ENCODE measurements around the gene GPRC5B. TPM values are rescaled to one million over a fixed set of nuclear protein-coding genes. Genes with fewer than 3 reads are reported as not detected.

GPRC5B gene
- total RNA-seq, 8 experiments from 2014 or later: 18.4 to 97.5 (median 43.2) TPM

DNA sequence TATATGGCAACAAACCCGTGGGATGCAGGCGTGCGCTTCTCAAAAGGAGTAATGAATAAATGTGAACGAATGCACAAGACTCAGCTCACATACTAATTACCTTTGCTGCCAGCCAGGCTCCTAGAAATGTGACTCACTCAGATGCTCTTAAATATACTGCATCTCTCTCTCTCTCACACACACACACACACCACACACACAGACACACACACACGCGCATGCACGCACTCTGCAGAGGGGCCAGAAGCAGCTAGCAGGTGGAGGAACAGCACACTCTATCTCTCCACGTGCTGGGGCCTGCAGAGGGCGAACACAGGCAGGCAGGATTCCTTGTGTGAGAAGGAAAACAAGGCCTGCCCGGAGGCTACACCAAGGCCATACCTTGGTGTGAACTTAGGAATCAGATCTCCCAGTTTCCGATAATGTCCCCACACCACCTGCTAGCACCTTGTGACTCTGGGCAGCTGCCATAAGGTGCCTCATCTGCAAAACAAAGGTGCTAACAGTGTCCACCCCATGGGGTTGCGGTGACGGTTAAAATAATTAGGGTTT lies 5.3 kb downstream of the GPRC5B start:
- H3K4me3 ChIP-seq: no peak overlapping the region
- WGBS, 10 experiments: 41 to 100% (median 85%) methylated on average over 1 to 5 of the region's 13 CpGs; no CpG with 5 or more reads in 4 of the 10 experiments
- ATAC-seq (replicated peaks in 6 of 8): peak; percentile 5 to 83 (median 81)
- in situ Hi-C loops (cut with MboI; ENCODE audit: low pct_unique_long_range_greater_than_20kb in 2 of 9, low sequenced_read_pairs in 9 of 9, unreplicated experiment in 9 of 9): loop anchor here in 8 of 9 experiments (25.0 kb wide), 3 partner anchors 167 to 292 kb away; partner anchors contain the start of genes IQCK (in 5 of the 8) and KNOP1 (in 5 of the 8)
- peaks cover 35 to 40% of the 10 kb centered on the region in 2 donors for H3K4me1 ChIP-seq (replicated peaks in 1 of 2)
- H3K27ac ChIP-seq: peak overlapping the region; percentile 63 to 64

DNA sequence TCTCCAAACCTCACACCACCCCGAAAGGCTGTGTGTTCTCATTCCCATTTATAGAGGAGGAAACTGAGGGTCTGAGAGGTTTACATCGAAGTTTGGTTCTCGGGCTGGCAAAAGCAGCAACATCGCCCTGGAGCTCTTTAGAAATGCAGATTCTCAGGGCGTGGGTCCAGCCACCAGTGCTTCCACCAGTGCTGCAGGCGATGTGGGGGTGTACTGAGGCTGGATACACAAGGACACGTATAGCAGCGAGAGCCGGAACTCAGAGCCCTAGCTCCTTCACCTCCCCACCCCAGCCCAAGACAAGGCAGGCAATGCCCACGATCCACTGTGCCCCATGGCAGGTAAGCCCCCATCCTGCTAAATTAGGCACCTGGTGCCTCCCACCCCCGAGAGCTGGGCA lies 5.9 kb downstream of the GPRC5B start:
- Histone ChIP-seq H3K4me1 (replicated peaks in 1 of 2) (peaks cover 35 to 44% of the 10 kb centered on the region in 2 donors), H3K27ac (peak overlapping the region; percentile 63 to 64), H3K4me3 (no peak overlapping the region)
- no peak for ATAC-seq (replicated peaks in 6 of 8)
- in situ Hi-C loops (cut with MboI; ENCODE audit: low pct_unique_long_range_greater_than_20kb in 2 of 9, low sequenced_read_pairs in 9 of 9, unreplicated experiment in 9 of 9): loop anchor here in 8 of 9 experiments (25.0 kb wide), 3 partner anchors 166 to 291 kb away; partner anchors contain the start of genes IQCK (in 5 of the 8) and KNOP1 (in 5 of the 8)
- 61 to 100% (median 90%) methylated on average over 1 to 4 of the region's 11 CpGs; no CpG with 5 or more reads in 2 of the 10 experiments for WGBS, 10 experiments

DNA sequence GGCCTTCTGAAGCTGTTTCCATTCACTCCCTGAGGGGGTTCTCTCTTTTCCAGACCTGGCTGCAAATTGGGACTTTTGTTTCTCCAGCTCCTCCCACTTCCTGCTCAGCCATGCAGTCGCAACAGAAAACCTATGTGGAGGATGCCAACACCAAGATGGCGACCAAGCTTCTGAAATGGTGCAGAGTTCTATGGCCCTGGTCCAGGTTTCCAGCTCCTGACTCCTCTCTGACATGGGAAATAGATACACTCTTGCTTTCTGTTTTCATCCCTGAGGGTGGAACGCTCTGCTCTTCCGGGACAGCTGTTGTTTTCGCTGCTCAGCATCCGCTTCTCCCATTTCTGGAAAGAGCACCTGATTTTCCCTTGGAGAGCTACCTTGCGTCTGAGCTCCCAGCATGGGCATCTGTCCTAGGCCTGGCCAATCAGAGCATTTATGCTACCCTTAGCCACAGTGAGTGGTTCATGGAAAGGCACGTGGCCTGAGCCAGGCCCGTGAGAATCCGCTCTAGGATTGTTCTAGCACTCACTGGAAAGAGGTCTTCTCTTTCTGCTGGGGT lies 8.1 kb downstream of the GPRC5B start:
- in situ Hi-C loops (cut with MboI; ENCODE audit: low pct_unique_long_range_greater_than_20kb in 2 of 9, low sequenced_read_pairs in 9 of 9, unreplicated experiment in 9 of 9): loop anchor here in 8 of 9 experiments (25.0 kb wide), 3 partner anchors 164 to 289 kb away; partner anchors contain the start of genes IQCK (in 5 of the 8) and KNOP1 (in 5 of the 8)
- H3K4me1 ChIP-seq (replicated peaks in 1 of 2): peaks cover 25 to 33% of the 10 kb centered on the region in 2 donors
- 39 to 100% (median 86%) methylated on average over 1 to 6 of the region's 10 CpGs; no CpG with 5 or more reads in 2 of the 10 experiments for WGBS, 10 experiments
- ATAC-seq (replicated peaks in 6 of 8): no peak
- H3K27ac ChIP-seq: peak overlapping the region in 1 of 2 donors; percentile 76
- H3K4me3 ChIP-seq: no peak overlapping the region

DNA sequence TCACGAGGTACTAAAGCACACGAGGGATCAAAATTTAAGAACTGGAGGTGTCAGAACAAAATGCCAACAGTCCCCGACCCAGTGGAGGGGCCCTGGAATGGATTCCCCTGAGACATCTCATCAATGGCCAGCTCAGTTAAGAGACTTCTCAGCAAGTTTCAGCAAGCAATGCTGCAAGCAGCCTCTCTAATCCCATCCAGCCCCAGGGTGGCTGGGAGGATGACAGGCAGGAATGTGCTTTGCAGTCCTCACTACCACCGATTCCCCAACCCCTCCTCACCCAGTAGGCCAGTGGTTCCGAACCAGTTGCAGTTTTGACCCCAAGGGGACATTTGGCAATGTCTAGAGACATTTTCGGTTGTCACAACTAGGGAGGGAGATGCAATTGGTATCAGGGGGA lies 8.7 kb downstream of the GPRC5B start:
- 40 to 100% (median 80%) methylated on average over 1 to 4 of the region's 6 CpGs; no CpG with 5 or more reads in 5 of the 10 experiments for WGBS, 10 experiments
- Histone ChIP-seq H3K4me1 (replicated peaks in 1 of 2) (peaks cover 25 to 32% of the 10 kb centered on the region in 2 donors), H3K4me3 (no peak overlapping the region), H3K27ac (peak overlapping the region in 1 of 2 donors; percentile 76)
- in situ Hi-C loops (cut with MboI; ENCODE audit: low pct_unique_long_range_greater_than_20kb in 2 of 9, low sequenced_read_pairs in 9 of 9, unreplicated experiment in 9 of 9): loop anchor here in 8 of 9 experiments (25.0 kb wide), 3 partner anchors 164 to 289 kb away; partner anchors contain the start of genes IQCK (in 5 of the 8) and KNOP1 (in 5 of the 8)
- no peak for ATAC-seq (replicated peaks in 6 of 8)

DNA sequence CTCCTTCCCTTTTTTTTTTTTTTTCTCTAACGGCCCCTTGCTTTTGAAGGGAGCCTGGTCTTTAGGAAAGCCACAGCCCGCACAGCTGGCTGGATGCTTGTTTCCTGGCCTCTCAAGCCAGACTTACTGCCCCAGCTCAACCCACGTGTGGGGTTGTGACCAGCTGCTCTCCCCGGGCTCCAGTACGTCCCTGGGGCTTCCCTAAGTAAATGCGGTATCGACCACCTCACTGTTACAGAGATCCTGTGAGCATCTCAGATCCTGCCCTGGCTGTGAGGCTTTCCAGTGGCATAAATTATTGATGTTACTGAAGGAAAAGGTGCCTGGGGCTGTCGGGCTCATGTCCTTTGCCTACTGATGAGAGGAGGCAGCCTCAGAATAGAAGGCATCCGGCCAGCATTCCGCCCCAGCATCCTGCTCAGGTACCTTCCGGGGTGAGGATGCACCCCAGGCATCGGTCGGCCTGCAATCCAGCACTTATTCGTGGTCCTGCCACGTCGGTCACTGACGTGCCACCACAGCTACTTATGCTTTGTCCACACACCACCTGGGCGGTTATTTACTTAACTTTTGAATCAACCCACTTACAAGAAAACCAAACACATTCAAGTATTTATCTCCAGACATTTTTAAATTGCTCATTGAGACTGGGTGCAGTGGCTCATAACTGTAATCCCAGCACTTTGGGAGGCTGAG lies 9.6 kb downstream of the GPRC5B start:
- peaks cover 23 to 31% of the 10 kb centered on the region in 2 donors for H3K4me1 ChIP-seq (replicated peaks in 1 of 2)
- WGBS, 10 experiments: 20 to 100% (median 83%) methylated on average over 1 to 15 of the region's 18 CpGs; no CpG with 5 or more reads in 3 of the 10 experiments
- in situ Hi-C loops (cut with MboI; ENCODE audit: low pct_unique_long_range_greater_than_20kb in 2 of 9, low sequenced_read_pairs in 9 of 9, unreplicated experiment in 9 of 9): loop anchor here in 8 of 9 experiments (25.0 kb wide), 3 partner anchors 163 to 288 kb away; partner anchors contain the start of genes IQCK (in 5 of the 8) and KNOP1 (in 5 of the 8)

DNA sequence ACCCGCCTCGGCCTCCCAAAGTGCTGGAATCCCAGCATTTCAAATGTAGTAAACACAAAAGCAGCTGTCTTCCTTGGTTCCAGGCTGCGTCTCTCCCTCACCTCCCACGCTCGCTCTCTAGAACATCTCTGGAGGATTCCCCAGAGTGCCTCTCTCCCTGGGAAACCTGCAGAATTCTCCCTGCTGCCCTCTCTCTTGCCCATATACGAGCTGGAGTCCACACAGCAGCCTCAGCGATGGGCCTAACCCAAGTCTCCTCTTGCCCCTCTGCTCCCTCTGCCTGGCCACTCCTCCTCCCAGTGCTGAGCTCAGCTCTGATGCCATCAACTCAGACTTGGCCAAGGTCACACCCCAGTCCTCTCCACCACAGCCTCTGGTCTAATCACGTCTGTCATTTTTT lies 10.6 kb downstream of the GPRC5B start:
- in situ Hi-C loops (cut with MboI; ENCODE audit: low pct_unique_long_range_greater_than_20kb in 2 of 9, low sequenced_read_pairs in 9 of 9, unreplicated experiment in 9 of 9): no loop called here
- WGBS, 10 experiments: 76 to 100% (median 91%) methylated on average over 1 to 4 of the region's 8 CpGs; no CpG with 5 or more reads in 3 of the 10 experiments
- peaks cover 15 to 24% of the 10 kb centered on the region in 2 donors for H3K4me1 ChIP-seq (replicated peaks in 1 of 2)
- no peak overlapping the region for H3K4me3 ChIP-seq
- ATAC-seq (replicated peaks in 6 of 8): peak in 2 of 8 experiments; percentile 39 to 64
- H3K27ac ChIP-seq: peak overlapping the region; percentile 23 to 76

More for the DNA sequence above, 9.6 kb downstream of the GPRC5B start:
- Histone ChIP-seq H3K27ac (peak overlapping the region; percentile 67 to 76), H3K4me3 (no peak overlapping the region)
- ATAC-seq (replicated peaks in 6 of 8): peak in 5 of 8 experiments; percentile 20 to 79 (median 70)

DNA sequence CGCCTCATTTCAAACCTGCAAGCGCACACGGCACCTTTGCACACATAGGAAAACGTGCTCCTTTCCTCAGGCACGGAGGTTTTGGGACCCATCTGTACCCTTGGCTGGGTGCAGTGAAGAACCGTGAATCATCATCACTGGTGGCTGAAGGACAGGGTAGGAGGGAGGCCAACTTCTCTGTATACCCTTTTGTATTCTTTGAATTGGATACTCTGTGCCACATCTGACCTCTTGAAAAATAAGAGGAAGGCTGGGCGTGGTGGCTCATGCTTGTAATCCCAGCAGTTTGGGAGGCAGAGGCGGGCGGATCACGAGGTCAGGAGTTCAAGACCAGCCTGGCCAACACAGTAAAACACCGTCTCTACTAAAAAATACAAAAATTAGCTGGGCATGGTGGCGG lies 11.7 kb downstream of the GPRC5B start:
- in situ Hi-C loops (cut with MboI; ENCODE audit: low pct_unique_long_range_greater_than_20kb in 2 of 9, low sequenced_read_pairs in 9 of 9, unreplicated experiment in 9 of 9): no loop called here
- Histone ChIP-seq H3K4me3 (no peak overlapping the region), H3K4me1 (replicated peaks in 1 of 2) (peaks cover 10 to 21% of the 10 kb centered on the region in 2 donors), H3K27ac (no peak overlapping the region)
- ATAC-seq (replicated peaks in 6 of 8): no peak
- WGBS, 10 experiments: 67 to 100% (median 88%) methylated on average over 1 to 11 of the region's 12 CpGs; no CpG with 5 or more reads in 2 of the 10 experiments

DNA sequence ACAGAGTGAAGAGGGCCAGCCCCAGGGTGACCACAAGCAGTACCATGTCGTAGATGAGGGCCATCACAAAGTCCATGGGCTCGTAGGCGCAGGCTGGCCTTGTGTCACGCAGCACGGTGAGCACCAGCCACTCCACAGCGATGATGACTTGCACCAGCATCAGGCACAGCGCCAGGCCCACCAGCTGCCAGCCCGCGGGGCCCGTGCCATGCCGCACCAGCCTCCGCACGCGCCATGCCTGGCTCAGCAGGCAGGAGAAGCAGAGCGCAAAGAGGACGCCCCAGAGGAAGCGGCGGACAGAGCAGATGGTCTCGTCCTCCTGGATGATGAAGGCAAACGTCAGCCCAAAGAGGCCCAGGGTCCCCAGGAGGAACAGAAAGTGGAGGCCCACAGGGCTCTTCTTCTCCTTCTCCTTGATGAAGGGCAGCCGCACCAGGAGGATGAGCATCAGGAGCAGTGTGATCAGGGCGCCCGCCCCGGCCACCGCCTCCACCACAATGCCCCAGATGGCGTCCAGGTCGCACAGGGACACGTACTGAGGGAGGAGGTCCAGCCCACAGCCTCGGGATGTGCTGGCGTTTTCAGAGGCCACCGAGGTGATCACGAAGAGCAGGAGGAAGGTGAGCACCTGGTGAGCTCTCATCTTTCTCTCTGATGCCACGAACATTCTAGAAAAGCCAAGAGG lies 12.3 kb downstream of the GPRC5B start:
- in situ Hi-C loops (cut with MboI; ENCODE audit: low pct_unique_long_range_greater_than_20kb in 2 of 9, low sequenced_read_pairs in 9 of 9, unreplicated experiment in 9 of 9): no loop called here
- no peak overlapping the region for H3K27ac ChIP-seq
- no peak for ATAC-seq (replicated peaks in 6 of 8)
- no peak overlapping the region for H3K4me3 ChIP-seq
- WGBS, 10 experiments: 75 to 100% (median 100%) methylated on average over 1 to 5 of the region's 33 CpGs; no CpG with 5 or more reads in 5 of the 10 experiments
- peaks cover 10 to 21% of the 10 kb centered on the region in 2 donors for H3K4me1 ChIP-seq (replicated peaks in 1 of 2)

DNA sequence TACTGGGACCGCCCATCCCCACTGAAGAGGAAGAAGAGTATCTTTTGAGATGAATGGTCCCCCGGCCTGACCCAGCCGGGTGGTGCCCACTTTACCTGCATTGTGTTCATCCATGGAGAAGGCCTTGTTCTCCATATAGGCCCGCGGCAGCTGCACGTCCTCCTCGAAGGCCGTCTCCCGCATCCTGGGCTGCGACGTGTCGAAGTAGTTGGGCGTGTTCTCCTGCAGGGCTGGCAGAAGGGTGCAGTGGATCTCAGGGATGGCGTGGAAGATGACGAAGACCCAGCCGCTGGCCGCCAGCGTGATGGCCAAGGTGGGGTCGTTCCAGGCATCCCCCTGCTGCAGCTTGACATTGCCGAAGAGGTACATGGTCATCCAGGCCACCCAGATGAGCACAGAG lies 12.9 kb downstream of the GPRC5B start:
- Histone ChIP-seq H3K27ac (no peak overlapping the region), H3K4me3 (no peak overlapping the region), H3K4me1 (replicated peaks in 1 of 2) (peaks cover 10 to 21% of the 10 kb centered on the region in 2 donors)
- no peak for ATAC-seq (replicated peaks in 6 of 8)
- 94 to 100% (median 98%) methylated on average over 1 to 13 of the region's 20 CpGs; no CpG with 5 or more reads in 7 of the 10 experiments for WGBS, 10 experiments
- in situ Hi-C loops (cut with MboI; ENCODE audit: low pct_unique_long_range_greater_than_20kb in 2 of 9, low sequenced_read_pairs in 9 of 9, unreplicated experiment in 9 of 9): no loop called here

DNA sequence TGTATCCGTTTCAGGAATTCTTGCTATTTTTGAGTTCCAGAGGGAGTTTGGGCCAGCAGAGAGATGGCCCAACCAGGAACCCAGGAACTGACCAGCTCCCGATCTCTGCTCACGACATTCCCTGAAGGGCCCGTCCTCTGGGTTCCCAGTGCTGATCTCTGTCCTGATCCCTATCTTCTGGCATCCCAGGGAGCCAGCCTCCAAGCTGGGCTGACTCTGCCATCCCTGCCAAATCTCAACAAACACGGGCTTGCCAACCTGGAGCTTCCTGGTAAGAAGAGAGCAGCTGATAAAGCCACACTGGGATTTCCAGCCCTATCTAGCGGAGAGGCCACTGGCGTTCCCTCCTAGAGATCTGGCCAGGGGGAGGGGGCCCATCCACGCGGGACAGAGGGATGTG lies 16.2 kb downstream of the GPRC5B start:
- WGBS, 10 experiments: 33 to 100% (median 87%) methylated on average over 1 to 3 of the region's 9 CpGs; no CpG with 5 or more reads in 4 of the 10 experiments
- Histone ChIP-seq H3K4me3 (no peak overlapping the region), H3K27ac (no peak overlapping the region), H3K4me1 (replicated peaks in 1 of 2) (no peaks in the 10 kb centered on the region)
- in situ Hi-C loops (cut with MboI; ENCODE audit: low pct_unique_long_range_greater_than_20kb in 2 of 9, low sequenced_read_pairs in 9 of 9, unreplicated experiment in 9 of 9): no loop called here
- no peak for ATAC-seq (replicated peaks in 6 of 8)

DNA sequence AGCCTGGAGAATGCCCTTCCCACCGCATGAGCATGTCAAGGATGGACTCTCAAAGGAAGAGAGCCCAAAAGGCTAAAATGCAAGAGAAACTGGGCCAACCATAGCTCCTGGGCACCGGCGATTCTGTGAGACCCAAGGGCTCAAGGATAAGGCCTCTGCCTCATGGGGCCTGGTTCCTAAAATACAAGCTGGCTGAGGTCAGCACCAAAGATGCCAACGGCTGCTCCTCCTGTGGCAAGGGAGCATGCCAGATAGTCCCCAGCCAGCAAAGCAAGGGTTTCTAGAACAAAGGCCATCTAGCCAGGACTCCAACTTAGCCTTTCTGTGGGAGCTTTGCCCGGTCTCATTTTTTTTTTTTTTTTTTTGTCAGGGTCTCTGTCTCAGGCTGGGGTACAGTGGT lies 20.1 kb downstream of the GPRC5B start:
- 40 to 100% (median 71%) methylated on average over 1 to 5 of the region's 5 CpGs; no CpG with 5 or more reads in 2 of the 10 experiments for WGBS, 10 experiments
- in situ Hi-C loops (cut with MboI; ENCODE audit: low pct_unique_long_range_greater_than_20kb in 2 of 9, low sequenced_read_pairs in 9 of 9, unreplicated experiment in 9 of 9): no loop called here
- Histone ChIP-seq H3K4me3 (no peak overlapping the region), H3K4me1 (replicated peaks in 1 of 2) (peaks cover 24 to 30% of the 10 kb centered on the region in 2 donors), H3K27ac (no peak overlapping the region)
- no peak for ATAC-seq (replicated peaks in 6 of 8)

DNA sequence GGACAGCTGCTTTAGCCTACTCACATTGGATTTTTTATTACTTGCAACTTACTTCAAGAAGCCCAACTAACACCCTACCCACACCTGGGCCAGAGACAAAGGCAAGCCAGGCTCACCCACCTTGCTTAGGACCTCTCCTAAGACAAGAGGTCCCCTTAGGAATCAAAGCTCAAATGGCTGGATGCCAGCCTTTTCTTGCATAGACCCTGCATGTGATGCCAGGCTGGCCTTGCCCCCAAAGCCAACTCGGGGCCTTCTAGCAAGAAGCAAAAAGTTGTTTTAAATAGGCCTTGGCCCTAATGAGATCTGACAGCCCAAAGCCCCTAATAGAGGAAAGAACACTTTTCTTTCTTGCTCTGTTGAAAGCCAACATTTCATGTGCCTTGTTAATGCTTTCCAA lies 20.7 kb downstream of the GPRC5B start:
- 40 to 100% (median 75%) methylated on average over 1 of the region's 1 CpG; no CpG with 5 or more reads in 5 of the 10 experiments for WGBS, 10 experiments
- H3K4me1 ChIP-seq (replicated peaks in 1 of 2): peaks cover 30 to 36% of the 10 kb centered on the region in 2 donors
- no peak for ATAC-seq (replicated peaks in 6 of 8)
- H3K4me3 ChIP-seq: no peak overlapping the region
- in situ Hi-C loops (cut with MboI; ENCODE audit: low pct_unique_long_range_greater_than_20kb in 2 of 9, low sequenced_read_pairs in 9 of 9, unreplicated experiment in 9 of 9): no loop called here
- H3K27ac ChIP-seq: no peak overlapping the region
